NCI-H82 treated with DMSO at 0.1 percent for 48 hours (cell line): Measurements from ENCODE around the gene ZCCHC14.

Source experiments
- DNase-seq: peaks from one replicate; lab custom pipeline; 2025; ENCODE audit not compliant: unreplicated experiment; lab: John Stamatoyannopoulos, UW

Gene ZCCHC14

DNA sequence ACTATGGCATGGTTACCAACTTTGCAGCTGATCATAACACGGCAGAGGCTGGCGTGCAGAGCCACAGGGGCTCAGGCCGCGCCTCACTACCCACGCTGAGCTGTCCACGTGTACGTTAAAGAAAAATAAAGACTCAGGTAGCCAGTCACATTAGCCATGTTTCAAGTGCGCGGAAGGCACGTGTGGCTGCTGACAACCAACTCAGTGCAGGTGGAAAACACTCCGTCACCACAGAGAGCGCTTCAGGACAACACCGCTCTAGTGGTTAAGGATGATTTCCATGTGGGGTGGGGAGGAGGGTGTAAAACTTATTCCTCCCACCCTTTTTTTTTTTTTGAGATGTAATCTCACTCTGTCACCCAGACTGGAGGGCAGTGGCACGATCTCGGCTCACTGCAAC lies 33.8 kb downstream of the ZCCHC14 start:
- DNase-seq = no peak

DNA sequence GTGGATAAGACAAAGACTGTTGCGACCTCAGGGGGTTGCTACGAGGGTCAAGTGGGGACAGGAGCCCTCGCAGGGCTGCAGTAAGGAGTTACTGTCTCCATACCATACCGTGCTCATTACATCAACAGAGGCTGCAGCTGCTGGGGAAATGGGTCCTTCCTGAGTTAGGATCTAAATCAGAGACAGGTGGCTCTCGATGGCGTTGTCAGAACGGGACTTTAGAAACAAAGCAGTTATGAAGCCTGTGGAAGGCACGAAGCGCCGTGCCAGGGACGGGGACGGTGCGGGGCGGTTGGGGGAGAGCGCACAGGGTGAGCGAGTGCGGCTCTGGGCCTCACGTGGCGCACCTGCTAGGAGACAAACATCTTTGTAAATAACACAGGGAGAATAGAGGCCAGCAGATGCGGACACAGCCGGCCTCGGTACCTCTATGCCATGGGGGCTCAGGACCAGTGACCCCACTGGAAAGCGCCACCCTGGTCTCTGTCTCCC lies 34.4 kb downstream of the ZCCHC14 start:
- DNase-seq = no peak

DNA sequence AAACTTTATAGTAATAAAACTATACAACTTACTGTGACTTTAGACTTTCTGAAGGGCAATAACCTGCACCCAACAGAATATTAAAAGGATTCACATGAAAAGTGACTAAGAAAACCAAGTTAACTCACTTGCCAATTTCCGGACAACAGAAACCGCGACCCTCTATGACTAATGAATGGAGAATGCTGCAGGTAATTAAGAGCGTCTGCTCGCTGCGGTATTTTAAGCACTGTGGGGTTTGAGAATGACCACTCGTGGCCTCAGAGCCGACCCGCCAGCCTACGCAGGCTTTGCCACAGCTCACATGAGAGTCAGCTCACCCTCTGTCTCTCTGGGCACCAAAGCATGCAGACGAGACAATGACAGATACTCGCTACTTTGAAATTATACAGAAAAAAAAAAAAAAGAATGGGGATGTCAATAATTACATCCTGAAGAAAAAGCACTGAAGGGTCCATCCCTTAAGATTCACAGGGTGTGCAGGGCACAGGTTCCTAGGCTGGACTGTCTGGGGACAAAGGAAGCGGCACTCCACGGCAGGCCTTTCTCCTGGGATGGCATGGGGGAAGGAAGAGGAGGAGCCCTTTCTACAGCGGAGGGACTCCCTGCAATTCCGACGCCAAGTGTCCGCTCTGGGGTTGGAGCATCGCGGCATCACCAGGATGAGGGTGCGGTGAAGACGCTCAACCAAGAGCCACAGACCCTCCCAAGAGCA lies 35.0 kb downstream of the ZCCHC14 start:
- DNase-seq = no peak

DNA sequence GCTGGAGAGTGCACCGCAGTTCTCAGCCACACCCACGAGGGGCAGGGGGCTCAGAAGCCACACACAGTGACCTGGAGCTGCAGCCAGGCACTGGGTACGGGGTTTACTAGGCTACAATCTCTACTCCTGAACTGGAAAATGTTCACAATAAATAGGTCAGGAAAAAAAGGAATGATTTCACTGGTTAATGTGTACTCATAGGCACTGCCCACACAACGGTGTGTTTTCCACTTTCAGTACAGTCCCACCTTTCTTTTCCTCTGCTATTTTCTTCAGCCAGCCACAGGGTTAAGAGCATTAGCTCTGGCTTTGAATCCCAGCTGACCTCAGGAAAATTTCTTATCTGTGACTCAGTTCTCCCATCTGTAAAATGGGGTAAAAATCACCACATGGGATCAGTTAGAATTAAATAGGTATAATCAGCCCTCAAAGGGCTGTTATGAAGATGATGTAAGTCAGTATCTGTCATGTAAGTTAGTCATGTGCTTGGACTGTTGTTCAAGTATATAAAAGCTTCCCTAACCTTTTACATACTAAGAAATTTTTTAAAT lies 35.7 kb downstream of the ZCCHC14 start:
- DNase-seq = no peak

DNA sequence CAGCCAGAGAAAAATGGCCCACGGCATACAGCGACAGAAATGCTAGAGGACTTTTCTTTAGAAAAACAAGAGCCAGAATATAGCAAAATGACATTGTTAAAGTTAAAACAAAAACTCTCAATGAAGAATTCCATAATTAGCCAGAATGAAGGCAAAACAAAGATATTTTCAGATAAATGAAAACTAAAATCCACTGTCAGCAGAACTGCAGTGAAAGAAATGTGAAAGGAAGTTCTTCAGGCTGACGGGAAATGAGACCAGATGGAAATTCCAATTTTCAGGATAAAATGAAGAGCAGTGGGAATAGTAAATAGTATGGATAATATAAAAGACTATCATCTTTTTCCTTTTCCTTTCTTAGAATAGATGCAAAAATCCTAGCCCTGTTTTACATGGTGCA lies 38.4 kb downstream of the ZCCHC14 start:
- DNase-seq = no peak

DNA sequence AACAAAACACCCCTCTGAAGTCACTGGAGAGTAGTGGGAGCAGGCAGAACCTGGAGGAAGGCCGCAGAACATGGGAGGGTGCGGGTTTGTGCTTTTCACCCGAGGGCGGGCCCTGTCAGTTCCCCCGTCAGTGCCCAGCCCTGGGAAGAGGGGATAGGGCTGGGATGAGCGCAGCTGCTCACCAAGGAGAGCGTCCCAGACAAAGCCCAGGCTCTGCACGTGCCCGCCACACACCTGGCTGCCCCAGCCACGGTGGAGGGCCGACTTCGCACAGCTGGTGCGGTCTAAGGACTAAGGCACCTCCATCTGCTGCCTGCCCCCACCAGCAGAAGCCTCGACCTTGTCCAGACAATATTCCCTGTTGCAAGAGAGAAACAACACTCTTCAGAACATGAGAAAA lies 39.5 kb downstream of the ZCCHC14 start:
- DNase-seq = no peak

DNA sequence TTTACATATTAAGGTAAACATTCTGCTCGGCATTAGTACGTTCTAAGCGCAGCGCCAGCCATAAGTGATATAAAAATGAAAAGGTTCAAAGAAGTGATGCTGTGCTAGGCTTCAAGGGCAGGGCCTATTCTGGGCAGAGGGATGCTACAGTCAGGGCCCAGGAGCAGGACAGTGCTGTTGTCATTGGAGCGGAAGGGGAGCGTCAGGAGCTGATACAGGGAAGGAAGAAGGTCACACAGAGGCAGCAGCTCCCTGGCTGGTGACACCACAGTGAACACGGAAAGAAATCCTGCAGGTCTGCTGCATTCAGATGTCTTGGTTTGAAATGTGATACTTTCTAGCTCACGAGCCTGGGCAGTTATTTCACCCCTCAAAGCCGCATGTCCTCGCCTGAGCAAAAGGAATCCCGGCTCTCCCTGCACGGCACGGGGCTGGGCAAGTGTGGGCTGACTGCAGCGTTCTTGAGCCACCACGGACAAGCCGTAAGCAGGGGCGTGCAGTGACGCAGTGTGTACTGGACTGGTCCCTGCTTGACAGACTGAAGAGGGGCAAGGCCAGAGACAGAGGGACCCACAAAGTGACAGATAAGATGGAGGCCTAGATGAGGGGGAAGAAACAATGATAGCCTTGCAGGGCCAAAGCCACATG lies 41.1 kb downstream of the ZCCHC14 start:
- no peak for DNase-seq

DNA sequence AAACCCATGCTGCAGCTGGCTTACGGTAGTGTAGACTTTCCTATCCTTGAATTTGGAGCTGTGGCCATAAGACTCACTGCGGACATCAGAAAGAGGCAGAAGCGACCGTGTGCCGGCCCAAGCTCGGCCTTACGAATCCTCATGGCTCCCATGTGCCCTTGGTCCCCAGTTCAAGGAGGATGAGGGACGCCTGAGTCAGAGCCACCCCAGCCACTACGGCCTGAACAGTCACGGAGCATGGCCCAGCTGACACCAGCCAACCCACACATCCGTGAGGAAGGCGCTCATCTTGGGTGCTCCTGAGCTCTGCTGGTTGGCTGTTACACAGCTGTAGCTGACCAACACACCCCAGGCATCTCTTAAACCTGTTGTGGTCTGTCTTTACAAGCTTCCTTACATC lies 44.0 kb downstream of the ZCCHC14 start:
- DNase-seq = no peak

DNA sequence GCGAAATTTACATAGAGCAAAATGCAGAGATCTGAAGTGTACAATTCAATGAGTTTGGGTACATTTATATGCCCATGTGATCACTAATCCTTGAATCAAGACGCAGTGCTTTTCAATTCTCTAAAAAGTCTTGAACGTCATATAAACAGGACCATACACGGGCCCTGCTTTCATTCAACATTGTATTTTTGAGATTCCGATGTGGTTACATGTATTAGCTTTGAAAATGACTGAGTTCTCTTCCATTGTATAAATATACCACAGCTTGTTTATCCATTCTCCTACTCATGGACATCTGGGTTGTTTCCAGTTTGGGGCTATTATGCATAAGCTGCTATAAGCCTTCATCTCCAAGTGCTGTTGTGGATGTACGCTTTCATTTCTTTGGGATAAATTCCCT lies 45.5 kb downstream of the ZCCHC14 start:
- DNase-seq = no peak

DNA sequence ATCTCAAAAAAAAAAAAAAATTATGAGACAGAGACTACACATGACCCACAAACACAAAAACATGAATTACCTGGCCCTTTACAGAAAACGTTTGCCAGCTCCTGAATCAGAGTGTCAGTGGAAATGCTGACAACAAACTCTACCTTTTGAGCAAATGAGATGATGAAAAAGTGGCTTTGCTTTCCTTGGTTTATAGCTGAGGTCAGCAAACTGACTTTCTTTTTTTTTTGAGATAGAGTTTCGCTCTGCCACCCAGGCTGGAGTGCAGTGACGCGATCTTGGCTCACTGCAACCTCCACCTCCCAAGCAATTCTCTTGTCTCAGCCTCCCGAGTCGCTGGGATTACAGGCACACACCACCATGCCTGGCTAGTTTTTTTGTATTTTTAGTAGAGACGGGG lies 46.3 kb downstream of the ZCCHC14 start:
- no peak for DNase-seq

DNA sequence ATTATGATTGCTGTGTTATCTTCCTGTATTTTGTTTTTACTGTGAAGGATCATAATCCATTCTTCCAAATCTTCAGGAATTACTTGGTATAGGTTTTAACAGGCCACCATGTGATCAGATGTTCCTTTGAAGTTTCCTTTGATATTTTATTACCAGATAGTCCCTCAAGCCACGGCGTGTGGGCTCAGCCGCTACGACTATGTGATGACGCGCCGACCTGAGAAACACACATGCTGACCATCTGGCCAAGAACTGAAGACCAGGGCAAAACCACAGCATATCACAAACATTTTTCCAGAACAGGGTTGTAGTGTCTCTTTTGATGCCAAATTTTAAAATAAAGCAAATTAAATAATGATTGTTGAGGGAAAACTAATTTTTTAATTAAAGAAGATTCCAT lies 47.3 kb downstream of the ZCCHC14 start:
- no peak for DNase-seq

DNA sequence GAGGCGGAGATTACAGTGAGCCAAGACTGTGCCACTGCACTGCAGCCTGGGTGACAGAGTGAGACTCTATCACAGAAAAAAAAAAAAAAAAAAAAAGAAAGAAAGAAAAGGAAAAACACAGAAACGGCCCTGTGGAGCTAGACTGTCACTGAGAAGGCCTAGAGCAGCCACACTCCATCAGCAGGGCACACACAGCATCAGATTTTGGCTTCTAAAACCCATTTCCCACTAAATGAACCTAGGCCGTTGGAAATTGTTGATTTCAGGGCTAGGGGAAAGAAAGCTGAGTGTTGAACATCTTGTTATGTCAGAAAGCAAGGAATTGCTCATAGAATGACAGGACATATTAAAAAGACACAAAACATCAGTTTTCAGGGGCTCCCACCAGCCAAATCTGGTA lies 48.9 kb downstream of the ZCCHC14 start:
- no peak for DNase-seq

DNA sequence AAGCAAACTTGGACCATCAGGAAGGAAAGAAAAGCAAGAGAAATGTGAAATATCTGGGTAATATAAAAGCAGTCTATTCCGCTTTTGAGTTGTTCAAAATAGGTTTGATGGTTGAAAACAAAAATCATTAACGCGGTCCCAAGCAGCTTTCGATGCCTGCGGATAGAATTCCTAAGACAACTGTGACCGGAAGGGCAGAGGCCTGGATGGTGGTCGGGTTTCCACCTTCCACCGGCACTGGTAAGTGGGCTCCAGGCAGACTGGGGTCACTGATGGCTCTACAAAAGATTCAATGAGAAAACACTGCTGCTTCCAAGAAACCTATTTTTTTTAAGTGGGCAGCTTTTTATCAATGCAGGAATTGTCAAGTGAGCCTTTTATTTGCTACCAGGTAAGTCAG lies 49.8 kb downstream of the ZCCHC14 start:
- no peak for DNase-seq

DNA sequence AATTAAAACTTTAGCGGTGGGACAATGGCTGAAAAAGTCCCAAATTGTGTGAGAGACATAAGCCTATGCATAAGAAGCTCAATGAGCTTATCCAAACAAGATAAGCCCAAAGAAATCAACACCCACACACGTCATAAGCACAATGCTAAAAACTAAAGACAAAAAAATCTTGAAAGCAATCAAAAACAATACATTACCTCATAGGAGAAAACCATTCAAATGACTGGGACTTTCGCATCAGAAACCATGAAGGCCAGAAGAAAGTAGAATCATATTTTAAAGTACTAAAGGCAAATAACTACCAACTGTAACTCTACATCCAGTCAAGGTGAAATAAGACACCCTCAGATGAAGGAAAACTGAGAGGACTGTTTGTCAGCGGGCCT lies 50.2 kb downstream of the ZCCHC14 start:
- peak; percentile 50 for DNase-seq

DNA sequence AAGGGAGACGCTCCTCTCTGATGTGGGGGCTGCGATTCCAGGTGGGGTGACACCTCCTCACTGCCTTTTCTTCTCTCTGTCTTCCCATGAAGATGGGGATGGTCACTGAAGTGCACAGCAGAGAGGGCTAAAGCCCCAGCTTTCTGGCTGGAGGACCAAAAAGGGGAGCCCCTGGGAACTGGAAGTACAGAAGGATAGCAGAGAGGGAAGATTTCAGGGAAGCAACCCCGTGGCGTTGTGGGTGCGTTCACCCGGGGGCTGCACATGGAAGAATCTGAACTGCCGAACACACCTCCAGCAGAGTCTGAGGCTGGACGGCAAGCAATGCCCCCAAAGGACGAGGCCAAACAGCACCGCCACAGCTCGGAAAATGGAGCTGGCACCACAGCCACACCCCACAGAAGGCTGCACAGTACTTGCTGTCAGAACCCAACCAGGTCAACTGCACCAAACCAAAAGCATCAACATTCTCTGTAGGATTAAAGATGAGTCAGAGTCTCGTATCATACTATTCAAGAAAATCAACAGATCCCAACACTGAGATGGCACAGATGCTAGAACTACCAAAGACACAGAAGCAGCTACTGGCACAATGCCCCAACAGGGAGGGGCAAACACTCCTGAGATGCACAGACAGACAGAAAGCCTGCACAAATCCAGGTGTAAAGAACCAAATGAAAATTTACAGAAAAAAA lies 50.8 kb downstream of the ZCCHC14 start:
- DNase-seq = peak; percentile 50

DNA sequence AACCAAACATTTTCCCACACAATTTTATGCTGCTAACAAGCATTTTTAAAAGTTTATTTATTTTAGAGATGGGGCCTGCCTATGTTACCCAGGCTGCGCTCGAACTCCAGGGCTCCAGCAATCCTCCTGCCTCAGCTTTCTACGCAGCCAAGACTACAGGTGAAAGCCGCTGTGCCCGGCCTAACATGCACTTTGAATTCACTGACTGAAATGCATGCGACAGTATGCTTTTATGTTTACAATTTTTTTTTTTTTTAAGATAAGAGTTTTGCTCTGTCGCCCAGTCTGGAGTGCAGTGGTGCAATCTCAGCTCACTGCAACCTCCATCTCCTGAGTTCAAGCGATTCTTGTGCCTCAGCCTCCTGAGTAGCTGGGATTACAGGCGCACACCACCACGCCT lies 52.9 kb downstream of the ZCCHC14 start:
- DNase-seq = no peak

DNA sequence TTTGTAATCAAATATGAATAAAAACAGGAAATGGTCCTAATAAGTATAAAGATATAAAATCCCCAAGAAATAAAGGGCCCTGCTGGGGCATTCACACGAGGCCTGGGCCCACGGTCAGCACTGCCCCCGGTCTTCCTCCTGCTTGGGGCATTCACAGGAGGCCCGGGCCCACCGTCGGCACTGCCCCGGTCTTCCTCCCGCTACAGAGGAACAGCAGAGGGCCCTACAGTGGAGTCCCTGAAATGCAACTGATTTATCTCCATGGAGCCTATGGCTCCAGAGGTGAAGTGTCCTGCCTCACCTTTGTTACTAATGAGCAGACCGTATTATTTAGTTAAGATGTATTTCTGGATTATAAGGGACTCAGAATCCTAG lies 54.2 kb downstream of the ZCCHC14 start:
- no peak for DNase-seq

DNA sequence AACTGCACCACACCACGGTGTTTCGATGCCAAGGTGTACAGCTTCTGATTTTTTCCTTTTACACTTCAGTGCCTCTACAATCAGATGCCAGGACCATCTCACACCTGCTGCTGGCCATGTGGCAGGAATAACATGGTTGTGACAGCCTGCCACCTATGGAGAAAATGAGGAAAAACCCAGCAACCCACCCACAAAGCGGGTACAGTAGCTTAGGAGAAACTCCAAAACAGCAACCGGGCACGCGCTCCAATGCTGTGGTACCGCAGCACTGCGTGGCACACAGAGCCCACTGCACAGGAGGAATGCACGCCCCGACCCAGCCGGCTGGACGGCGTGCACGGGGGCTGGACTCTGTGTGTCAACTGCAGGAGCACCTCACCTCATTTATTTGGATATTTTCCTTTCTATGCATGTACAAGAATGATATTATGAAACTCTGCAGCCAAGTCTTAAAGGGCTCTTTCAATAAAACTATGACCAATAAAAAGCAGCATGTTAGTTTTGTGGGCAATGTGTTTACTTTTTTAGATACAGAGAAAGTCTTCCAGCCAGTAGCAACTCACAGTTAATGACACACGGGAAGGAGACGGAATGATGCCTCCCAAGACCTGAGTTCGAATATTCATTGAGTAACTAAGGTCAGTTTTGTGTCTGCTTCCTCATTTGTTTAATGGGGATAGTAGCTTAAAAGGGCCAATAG lies 54.8 kb downstream of the ZCCHC14 start:
- no peak for DNase-seq

DNA sequence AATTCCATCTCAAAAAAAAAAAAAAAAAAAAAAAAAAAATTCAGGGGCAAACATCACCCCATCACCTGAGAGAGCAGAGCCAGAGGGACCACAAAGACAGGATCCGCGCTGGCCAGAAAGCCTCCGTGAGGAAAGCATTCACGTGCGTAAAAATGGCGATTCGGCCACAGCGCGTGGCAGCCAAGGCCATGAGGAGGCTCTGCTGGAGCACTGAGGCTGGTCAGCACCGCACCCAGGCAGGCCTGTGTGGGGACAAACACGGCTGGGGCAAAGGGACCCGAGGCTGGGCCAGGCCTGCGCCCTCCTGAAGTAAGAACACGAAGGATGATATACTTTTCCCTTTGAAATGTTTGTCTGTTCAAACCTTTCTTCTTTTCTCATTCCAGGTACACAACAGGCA lies 55.5 kb downstream of the ZCCHC14 start:
- no peak for DNase-seq

DNA sequence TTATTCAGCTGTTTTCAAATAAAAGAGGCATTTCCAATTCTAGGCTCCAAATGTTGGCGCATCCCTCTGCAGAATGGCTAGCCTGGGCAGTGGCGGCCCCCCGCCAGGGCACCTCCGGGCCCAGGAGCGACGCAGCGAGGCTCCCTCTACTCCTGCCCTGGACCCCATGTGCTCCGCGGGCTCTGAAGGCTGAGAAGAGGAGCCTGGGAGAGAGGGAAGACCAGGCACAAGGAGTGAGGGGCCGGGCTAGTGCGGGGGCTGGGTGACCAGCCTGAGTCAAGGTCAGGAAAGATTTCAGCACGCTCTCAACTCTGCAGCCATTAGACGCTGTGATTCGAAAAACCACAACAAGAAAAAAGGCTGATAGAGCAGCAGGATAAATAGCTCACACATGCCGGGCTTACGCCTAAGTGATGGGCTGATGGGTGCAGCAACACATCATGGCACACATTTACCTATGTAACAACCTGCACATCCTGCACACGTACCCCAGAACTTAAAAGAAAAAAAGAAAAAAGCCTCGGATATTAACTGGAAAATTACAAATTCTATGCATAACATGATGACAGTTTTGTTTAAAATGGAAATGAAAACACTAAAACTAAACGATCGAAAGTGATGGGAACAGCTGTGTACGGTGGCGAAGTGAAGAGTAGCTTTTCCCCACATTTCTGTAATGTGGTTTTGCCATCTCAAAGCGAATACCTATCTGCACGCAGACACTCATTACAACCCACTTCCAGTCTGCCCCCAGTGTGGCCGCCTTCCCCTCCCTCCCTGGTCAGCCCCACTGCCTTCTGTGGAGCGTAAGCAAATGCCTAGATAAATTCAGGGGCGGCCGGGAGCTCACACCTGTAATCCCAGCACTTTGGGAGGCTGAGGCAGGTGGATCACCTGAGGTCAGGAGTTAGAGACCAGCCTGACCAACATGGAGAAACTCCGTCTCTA lies 56.3 kb downstream of the ZCCHC14 start:
- DNase-seq = no peak
